CD4-positive, alpha-beta T cell (primary cell): ENCODE measurements around the gene TGFBR2. TPM values are rescaled to one million over a fixed set of nuclear protein-coding genes. Genes with fewer than 3 reads are reported as not detected.

Source experiments
- ATAC-seq: fragments of 200-7000 bp; cut with Tn5 transposase; one replicate; pipeline ENCODE4 v1.10.0; 2022; ENCODE audit warnings: mild to moderate bottlenecking; ENCODE audit not compliant: poor library complexity
- CTCF ChIA-PET: fragments of 350-600 bp; sonication (Branson Sonifier 250); formaldehyde crosslinking; loops from one replicate; lab custom pipeline; 2021; ENCODE audit warnings: antibody characterized with exemption, inconsistent platforms; lab: Charles Lee
- POLR2A ChIA-PET: fragments of 350-600 bp; sonication (Branson Sonifier 250); formaldehyde crosslinking; loops from one replicate; lab custom pipeline; 2021; ENCODE audit warnings: antibody characterized with exemption, inconsistent platforms; lab: Charles Lee
- DNase-seq, 14 experiments: peaks; one replicate each; pipeline ENCODE4 v3.0.0-alpha.2; 2013 to 2020; ENCODE audit warnings: mixed read lengths in 2 of 14
- H3K27ac ChIP-seq, 2 donors: one replicate each; pipeline versions ENCODE4 v1.5.1 to v1.7.0; 2013; ENCODE audit warnings: low read length in 2 of 2, low read depth in 1 of 2, mild to moderate bottlenecking in 1 of 2
- H3K27me3 ChIP-seq, 2 experiments: 1 replicate in 1 of 2; 2 replicates in 1 of 2; pipeline versions ENCODE4 v1.6.1 to v1.7.0; 2013; ENCODE audit warnings: low read length in 2 of 2, control low read depth in 1 of 2, mild to moderate bottlenecking in 1 of 2, moderate library complexity in 1 of 2; ENCODE audit not compliant: insufficient read depth in 2 of 2, control insufficient read depth in 1 of 2
- H3K36me3 ChIP-seq: one replicate; pipeline ENCODE4 v1.6.1; 2013; ENCODE audit warnings: low read length, control low read depth; ENCODE audit not compliant: insufficient read depth
- H3K4me1 ChIP-seq: one replicate; pipeline ENCODE4 v1.6.1; 2013; ENCODE audit warnings: low read length, control low read depth; ENCODE audit not compliant: insufficient read depth
- H3K4me3 ChIP-seq: one replicate; pipeline ENCODE4 v1.5.1; 2013; ENCODE audit warnings: mild to moderate bottlenecking, low read length, moderate library complexity
- H3K9me3 ChIP-seq, 2 experiments: 1 replicate in 1 of 2; 2 replicates in 1 of 2; pipeline versions ENCODE4 v1.6.1 to v1.7.0; 2013; ENCODE audit warnings: low read length in 2 of 2, mild to moderate bottlenecking in 2 of 2, control low read depth in 1 of 2, moderate library complexity in 1 of 2; ENCODE audit not compliant: control insufficient read depth in 1 of 2, insufficient read depth in 1 of 2
- H3K27ac Mint-ChIP-seq: one replicate; pipeline ENCODE4 v1.8.0; 2020; ENCODE audit warnings: mixed read lengths
- H3K27me3 Mint-ChIP-seq: one replicate; pipeline ENCODE4 v1.8.0; 2021; ENCODE audit warnings: mixed read lengths
- H3K36me3 Mint-ChIP-seq: one replicate; pipeline ENCODE4 v1.8.0; 2021; ENCODE audit warnings: low read depth, mixed read lengths
- H3K4me1 Mint-ChIP-seq: one replicate; pipeline ENCODE4 v1.8.0; 2021; ENCODE audit warnings: low read depth, mixed read lengths
- H3K4me3 Mint-ChIP-seq: one replicate; pipeline ENCODE4 v1.8.0; 2020; ENCODE audit warnings: mild to moderate bottlenecking, mixed read lengths
- H3K9me3 Mint-ChIP-seq: one replicate; pipeline ENCODE4 v1.8.0; 2020; ENCODE audit warnings: mixed read lengths
- CTCF ChIP-seq: fragments of 200-600 bp; IDR thresholded peaks from one replicate; pipeline ENCODE4 v1.8.0; 2022; ENCODE audit warnings: antibody characterized with exemption, mild to moderate bottlenecking
- intact Hi-C, 2 experiments: fragments of 100-400 bp; cut with DNase I in 1 of 2; cut with micrococcal nuclease in 1 of 2; formaldehyde crosslinking; loops; one replicate each; pipeline versions ENCODE4 v1.15.1 to v1.9.0; 2023 to 2025; cut with DNase I, micrococcal nuclease
- total RNA-seq, 174 experiments: library from RNA in 2 of 174; stranded (reverse) in 2 of 174; gene quantifications; one replicate each; pipeline ENCODE4 v1.2.3 and lab custom pipeline; 2021 to 2026

The TGFBR2 gene
- total RNA-seq, 2 experiments from 2014 or later, result 203 to 205 TPM

DNA sequence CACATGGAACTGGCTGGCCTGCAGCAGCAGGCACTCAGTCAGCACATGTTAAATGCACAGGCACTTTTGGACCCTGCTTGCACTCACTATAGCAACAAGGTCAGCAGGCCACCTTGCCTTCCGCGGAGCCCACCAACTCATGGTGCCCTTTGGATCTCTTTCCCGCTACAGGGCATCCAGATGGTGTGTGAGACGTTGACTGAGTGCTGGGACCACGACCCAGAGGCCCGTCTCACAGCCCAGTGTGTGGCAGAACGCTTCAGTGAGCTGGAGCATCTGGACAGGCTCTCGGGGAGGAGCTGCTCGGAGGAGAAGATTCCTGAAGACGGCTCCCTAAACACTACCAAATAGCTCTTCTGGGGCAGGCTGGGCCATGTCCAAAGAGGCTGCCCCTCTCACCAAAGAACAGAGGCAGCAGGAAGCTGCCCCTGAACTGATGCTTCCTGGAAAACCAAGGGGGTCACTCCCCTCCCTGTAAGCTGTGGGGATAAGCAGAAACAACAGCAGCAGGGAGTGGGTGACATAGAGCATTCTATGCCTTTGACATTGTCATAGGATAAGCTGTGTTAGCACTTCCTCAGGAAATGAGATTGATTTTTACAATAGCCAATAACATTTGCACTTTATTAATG, 85.0 kb downstream of the TGFBR2 start:
- Mint-ChIP-seq H3K27ac (peak overlapping the region; percentile 82), H3K27me3 (no peaks in the 10 kb centered on the region), H3K4me1 (peaks cover 87% of the 10 kb centered on the region), H3K9me3 (no peaks in the 10 kb centered on the region), H3K36me3 (peaks cover 99% of the 10 kb centered on the region), H3K4me3 (no peak overlapping the region)
- ATAC-seq, result no peak
- Histone ChIP-seq H3K27me3 (no peaks in the 10 kb centered on the region), H3K9me3 (no peaks in the 10 kb centered on the region), H3K27ac (no peak overlapping the region), H3K36me3 (peaks cover 98% of the 10 kb centered on the region), H3K4me1 (peaks cover 28% of the 10 kb centered on the region), H3K4me3 (no peak overlapping the region)
- intact Hi-C loops, result loop anchor here (5.0 to 10.0 kb wide), 3 partner anchors 177 to 494 kb away; no protein-coding TSS in a partner anchor
- CTCF ChIA-PET, result interaction anchor here (1.3 to 3.2 kb wide), 3 partner anchors 53 to 492 kb away, joined by 3 to 14 read pairs (median 6); no protein-coding TSS in a partner anchor
- no peak for TF ChIP-seq CTCF
- DNase-seq, result no peak
- POLR2A ChIA-PET, result interaction anchor here (0.6 to 1.3 kb wide), 8 partner anchors 9 to 85 kb away, joined by 3 to 8 read pairs (median 3); partner anchors contain the start of gene TGFBR2

GRCh38 chr3:30691944-30692343, 85.5 kb downstream of the TGFBR2 start:
- H3K27me3 Mint-ChIP-seq, result no peaks in the 10 kb centered on the region
- H3K27me3 ChIP-seq, result no peaks in the 10 kb centered on the region
- ATAC-seq (no peak), DNase-seq (no peak)
- no peak overlapping the region for H3K4me3 Mint-ChIP-seq
- peaks cover 28% of the 10 kb centered on the region for H3K4me1 ChIP-seq
- H3K27ac Mint-ChIP-seq, result peak overlapping the region; percentile 82
- H3K4me1 Mint-ChIP-seq, result peaks cover 86% of the 10 kb centered on the region
- CTCF ChIA-PET, result interaction anchor here (1.3 to 3.2 kb wide), 4 partner anchors 54 to 493 kb away, joined by 3 to 14 read pairs (median 10); no protein-coding TSS in a partner anchor
- intact Hi-C loops, result loop anchor here (2.0 to 10.0 kb wide), 6 partner anchors 33 to 495 kb away; no protein-coding TSS in a partner anchor
- peaks cover 99% of the 10 kb centered on the region for H3K36me3 Mint-ChIP-seq
- no peak overlapping the region for H3K4me3 ChIP-seq
- H3K9me3 ChIP-seq, result no peaks in the 10 kb centered on the region
- H3K27ac ChIP-seq, result no peak overlapping the region
- POLR2A ChIA-PET, result interaction anchor here (0.6 to 1.7 kb wide), 9 partner anchors 10 to 85 kb away, joined by 3 to 8 read pairs (median 3); partner anchors contain the start of gene TGFBR2
- H3K36me3 ChIP-seq, result peaks cover 95% of the 10 kb centered on the region
- TF ChIP-seq CTCF, result no peak
- no peaks in the 10 kb centered on the region for H3K9me3 Mint-ChIP-seq

GRCh38 chr3:30692498-30693130, 86.2 kb downstream of the TGFBR2 start:
- Mint-ChIP-seq H3K4me1 (peaks cover 86% of the 10 kb centered on the region), H3K36me3 (peaks cover 99% of the 10 kb centered on the region), H3K27me3 (no peaks in the 10 kb centered on the region), H3K4me3 (no peak overlapping the region), H3K27ac (peak overlapping the region; percentile 79), H3K9me3 (no peaks in the 10 kb centered on the region)
- H3K4me3 ChIP-seq, result no peak overlapping the region
- ATAC-seq (no peak), DNase-seq (no peak)
- TF ChIP-seq CTCF, result no peak
- no peaks in the 10 kb centered on the region for H3K27me3 ChIP-seq
- H3K9me3 ChIP-seq, result no peaks in the 10 kb centered on the region
- CTCF ChIA-PET, result interaction anchor here (0.8 to 3.2 kb wide), 15 partner anchors 8 to 650 kb away, joined by 3 to 14 read pairs (median 5); partner anchors contain the start of gene TGFBR2
- H3K4me1 ChIP-seq, result peaks cover 28% of the 10 kb centered on the region
- H3K36me3 ChIP-seq, result peaks cover 89% of the 10 kb centered on the region
- H3K27ac ChIP-seq, result no peak overlapping the region
- POLR2A ChIA-PET, result interaction anchor here (0.6 to 2.3 kb wide), 12 partner anchors 10 to 1225 kb away, joined by 3 to 17 read pairs (median 4); partner anchors contain the start of gene TGFBR2
- intact Hi-C loops, result loop anchor here (1.0 to 10.0 kb wide), 10 partner anchors 34 to 650 kb away; no protein-coding TSS in a partner anchor
